ENCODE results near the gene ATXN7.

GRCh38 chr3:64030741-64031140, 167.1 kb downstream of the ATXN7 start:
- TF ChIP-seq, protein P1, sequence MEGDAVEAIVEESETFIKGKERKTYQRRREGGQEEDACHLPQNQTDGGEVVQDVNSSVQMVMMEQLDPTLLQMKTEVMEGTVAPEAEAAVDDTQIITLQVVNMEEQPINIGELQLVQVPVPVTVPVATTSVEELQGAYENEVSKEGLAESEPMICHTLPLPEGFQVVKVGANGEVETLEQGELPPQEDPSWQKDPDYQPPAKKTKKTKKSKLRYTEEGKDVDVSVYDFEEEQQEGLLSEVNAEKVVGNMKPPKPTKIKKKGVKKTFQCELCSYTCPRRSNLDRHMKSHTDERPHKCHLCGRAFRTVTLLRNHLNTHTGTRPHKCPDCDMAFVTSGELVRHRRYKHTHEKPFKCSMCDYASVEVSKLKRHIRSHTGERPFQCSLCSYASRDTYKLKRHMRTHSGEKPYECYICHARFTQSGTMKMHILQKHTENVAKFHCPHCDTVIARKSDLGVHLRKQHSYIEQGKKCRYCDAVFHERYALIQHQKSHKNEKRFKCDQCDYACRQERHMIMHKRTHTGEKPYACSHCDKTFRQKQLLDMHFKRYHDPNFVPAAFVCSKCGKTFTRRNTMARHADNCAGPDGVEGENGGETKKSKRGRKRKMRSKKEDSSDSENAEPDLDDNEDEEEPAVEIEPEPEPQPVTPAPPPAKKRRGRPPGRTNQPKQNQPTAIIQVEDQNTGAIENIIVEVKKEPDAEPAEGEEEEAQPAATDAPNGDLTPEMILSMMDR (IDR thresholded peaks at IDR 0.05), result peak; percentile 90 to 93 (median 90)
- TF ChIP-seq POLR2AphosphoS5 (IDR thresholded peaks at IDR 0.05) (peak; percentile 25 to 45), POLR2A (IDR thresholded peaks at IDR 0.05; ENCODE audit: low read depth) (no peak), EP300 (IDR thresholded peaks at IDR 0.05) (no peak)

Data from esophagus muscularis mucosa (tissue), 4 donors.